GM12864 (cell line): ENCODE measurements around the gene MMP25.
A peak's percentile ranks its signal among the peaks of the same experiment; 100 is the strongest.

Experiments
- DNase-seq: peaks from one replicate; pipeline ENCODE4 v3.0.0-alpha.2; 2011; ENCODE audit warnings: low read depth
- H3K4me3 ChIP-seq: 2 replicates; pipeline ENCODE4 v1.5.1; 2011; ENCODE audit warnings: mild to moderate bottlenecking, low read depth, low read length, control low read depth
- TF ChIP-seq, protein P1 (sequence below): IDR thresholded peaks from 2 replicates; pipeline ENCODE4 v1.5.1; 2011; ENCODE audit warnings: low read depth, mild to moderate bottlenecking, moderate library complexity, low read length, control low read depth, inconsistent platforms; ENCODE audit errors: missing control alignments

The MMP25 gene

DNA sequence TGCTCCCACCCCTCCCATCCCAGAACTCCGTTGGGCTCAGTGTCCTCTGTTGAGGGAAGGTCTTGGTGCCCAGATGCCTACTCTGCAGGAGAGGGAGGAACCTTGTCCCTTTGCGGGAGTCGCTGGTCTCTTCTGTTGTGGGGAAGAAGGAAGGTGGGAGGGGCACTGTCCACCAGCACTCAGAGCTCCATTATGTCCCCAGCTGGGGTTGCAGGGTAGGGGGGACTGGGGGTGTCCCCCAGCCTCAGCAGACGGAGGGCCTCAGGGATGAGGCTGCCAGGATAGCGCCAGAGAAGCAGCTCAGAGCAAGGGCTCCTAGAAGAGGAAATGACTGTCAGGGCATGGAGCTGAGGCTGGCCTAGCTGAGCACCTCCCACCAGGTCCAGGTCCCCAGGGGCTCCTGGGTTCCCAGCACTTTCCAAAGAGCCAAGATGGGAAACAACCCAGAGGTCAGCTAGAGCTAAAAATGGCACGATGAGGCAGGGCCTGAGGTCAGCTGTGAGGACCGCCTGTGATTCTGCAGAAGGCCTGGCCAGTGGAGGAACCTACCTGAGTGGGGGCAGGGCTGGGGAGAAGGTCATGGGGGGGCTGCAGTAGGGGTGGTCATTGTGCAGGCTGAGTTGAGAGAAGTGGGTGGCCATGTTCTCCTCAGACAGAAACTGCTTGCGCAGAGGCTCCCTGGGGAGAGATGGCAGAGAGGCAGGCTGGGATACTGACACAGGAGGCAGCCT lies 23.5 kb upstream of the MMP25 start:
- peak overlapping the region; percentile 69 for H3K4me3 ChIP-seq
- TF ChIP-seq, protein P1, sequence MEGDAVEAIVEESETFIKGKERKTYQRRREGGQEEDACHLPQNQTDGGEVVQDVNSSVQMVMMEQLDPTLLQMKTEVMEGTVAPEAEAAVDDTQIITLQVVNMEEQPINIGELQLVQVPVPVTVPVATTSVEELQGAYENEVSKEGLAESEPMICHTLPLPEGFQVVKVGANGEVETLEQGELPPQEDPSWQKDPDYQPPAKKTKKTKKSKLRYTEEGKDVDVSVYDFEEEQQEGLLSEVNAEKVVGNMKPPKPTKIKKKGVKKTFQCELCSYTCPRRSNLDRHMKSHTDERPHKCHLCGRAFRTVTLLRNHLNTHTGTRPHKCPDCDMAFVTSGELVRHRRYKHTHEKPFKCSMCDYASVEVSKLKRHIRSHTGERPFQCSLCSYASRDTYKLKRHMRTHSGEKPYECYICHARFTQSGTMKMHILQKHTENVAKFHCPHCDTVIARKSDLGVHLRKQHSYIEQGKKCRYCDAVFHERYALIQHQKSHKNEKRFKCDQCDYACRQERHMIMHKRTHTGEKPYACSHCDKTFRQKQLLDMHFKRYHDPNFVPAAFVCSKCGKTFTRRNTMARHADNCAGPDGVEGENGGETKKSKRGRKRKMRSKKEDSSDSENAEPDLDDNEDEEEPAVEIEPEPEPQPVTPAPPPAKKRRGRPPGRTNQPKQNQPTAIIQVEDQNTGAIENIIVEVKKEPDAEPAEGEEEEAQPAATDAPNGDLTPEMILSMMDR = no peak
- no peak for DNase-seq

DNA sequence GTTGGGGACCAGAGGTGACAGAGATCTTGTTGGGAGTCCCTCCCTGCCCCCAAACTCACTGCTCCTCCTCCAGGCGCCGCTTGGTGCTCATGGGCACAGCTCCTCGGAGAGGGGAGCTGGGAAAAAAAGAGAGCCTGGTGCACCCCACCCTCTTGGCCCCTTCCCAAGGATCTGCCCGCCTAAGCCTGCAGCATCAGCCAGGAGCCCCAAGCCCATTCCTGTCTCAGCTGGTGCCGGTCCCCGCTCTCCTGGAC lies 23.0 kb upstream of the MMP25 start:
- H3K4me3 ChIP-seq = peak overlapping the region; percentile 69
- TF ChIP-seq, protein P1 = no peak
- no peak for DNase-seq

DNA sequence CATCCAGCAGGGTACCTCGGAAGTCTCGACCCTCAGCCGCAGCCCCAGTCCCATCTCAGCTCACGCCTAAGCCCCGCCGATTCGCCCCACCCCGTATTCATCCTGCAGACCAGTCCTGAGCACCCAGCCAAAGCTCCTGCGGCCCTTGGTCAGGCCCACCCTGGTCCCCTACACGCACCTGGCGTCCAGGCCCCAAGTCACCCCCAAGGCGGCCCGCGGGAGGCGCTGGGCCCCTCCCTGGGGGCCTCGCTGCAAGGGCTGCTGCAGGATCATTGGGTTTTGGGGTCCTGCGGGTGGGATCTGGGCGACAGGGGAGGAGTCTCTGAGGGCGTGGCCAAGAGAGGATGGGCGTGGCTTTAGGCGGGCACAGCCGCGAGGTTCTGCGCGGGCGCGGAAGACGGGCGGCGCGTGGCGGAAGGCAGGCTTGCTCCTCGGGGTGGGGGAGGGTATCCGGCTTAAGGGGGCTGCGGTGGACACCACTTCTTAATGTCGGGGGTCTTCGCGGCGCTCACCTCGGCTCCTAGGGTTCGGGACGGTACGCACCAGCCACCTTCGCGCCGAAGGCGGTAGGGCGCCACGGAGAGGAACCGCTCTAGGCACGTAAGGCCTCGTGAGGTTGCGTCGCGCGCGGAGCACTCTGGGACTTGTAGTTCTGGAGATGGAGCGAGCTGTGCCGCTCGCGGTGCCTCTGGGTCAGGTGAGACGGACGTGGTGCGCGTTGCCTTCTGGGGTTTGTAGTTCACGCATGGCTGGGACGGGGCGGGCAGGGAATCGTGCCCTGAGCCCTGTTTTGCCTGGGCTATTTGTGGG lies 22.5 kb upstream of the MMP25 start, which contains the start of the genes HCFC1R1 and THOC6:
HCFC1R1 (minus strand) TSS at position 274 of the 810 bp plus-strand sequence; CDS start at position 273, 1 bp downstream.
THOC6 (plus strand) TSS at position 367 of the 810 bp plus-strand sequence; CDS start at position 659, 292 bp downstream.
- TF ChIP-seq, protein P1 = no peak
- peak; percentile 98 for DNase-seq
- peak within 1 kb of the TSS; percentile 69 for H3K4me3 ChIP-seq

DNA sequence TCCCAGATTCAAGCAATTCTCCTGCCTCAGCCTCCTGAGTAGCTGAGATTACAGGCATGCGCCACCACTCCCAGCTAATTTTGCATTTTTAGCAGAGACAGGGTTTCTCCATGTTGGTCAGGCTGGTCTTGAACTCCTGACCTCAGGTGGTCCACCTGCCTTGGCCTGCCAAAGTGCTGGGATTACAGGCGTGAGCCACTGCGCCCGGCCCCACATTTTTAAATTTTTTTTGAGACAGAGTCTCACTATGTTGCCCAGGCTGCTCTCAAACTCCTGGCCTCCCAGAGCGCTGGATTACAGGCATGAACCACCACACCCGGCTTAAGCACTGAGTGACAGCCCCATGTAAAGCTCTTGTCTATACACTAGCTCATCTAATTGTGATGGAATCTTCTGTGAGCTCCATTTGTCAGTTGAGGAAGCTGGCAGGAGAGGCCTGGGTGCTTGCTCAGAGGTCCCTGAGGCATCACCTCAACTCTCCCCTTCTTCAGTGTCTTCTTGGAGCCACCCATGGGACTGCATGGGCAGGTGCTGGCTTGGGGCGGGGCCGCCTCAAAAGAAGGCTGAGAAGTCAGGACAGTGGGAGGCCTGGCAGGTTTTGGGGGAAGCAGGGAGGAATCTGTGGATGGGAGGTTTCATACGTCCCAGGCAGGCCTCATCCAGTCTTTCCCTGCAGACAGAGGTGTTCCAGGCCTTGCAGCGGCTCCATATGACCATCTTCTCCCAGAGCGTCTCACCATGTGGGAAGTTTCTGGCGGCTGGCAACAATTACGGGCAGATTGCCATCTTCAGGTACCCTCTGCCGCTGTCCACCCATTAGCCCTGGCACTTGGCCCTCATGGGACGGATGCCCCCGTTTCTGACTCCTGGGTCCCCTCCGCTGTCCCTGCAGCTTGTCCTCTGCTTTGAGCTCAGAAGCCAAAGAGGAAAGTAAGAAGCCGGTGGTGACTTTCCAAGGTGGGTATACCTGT lies 21.0 kb upstream of the MMP25 start:
- no peak overlapping the region for H3K4me3 ChIP-seq
- DNase-seq = no peak
- TF ChIP-seq, protein P1 = no peak

DNA sequence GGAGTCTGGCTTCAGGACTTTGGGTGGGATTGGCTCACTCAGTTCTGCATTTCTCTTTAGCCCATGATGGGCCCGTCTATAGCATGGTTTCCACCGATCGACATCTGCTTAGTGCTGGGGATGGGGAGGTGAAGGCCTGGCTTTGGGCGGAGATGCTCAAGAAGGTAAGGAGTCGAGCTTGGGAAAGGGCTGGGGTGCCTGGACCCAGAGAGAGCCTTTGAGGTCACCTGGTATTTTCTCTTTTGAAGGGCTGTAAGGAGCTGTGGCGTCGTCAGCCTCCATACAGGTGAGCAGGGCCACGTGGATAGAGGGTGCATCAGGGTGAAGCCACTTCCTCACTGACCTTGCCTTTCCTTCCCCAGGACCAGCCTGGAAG lies 20.4 kb upstream of the MMP25 start:
- DNase-seq = no peak
- TF ChIP-seq, protein P1 = no peak

DNA sequence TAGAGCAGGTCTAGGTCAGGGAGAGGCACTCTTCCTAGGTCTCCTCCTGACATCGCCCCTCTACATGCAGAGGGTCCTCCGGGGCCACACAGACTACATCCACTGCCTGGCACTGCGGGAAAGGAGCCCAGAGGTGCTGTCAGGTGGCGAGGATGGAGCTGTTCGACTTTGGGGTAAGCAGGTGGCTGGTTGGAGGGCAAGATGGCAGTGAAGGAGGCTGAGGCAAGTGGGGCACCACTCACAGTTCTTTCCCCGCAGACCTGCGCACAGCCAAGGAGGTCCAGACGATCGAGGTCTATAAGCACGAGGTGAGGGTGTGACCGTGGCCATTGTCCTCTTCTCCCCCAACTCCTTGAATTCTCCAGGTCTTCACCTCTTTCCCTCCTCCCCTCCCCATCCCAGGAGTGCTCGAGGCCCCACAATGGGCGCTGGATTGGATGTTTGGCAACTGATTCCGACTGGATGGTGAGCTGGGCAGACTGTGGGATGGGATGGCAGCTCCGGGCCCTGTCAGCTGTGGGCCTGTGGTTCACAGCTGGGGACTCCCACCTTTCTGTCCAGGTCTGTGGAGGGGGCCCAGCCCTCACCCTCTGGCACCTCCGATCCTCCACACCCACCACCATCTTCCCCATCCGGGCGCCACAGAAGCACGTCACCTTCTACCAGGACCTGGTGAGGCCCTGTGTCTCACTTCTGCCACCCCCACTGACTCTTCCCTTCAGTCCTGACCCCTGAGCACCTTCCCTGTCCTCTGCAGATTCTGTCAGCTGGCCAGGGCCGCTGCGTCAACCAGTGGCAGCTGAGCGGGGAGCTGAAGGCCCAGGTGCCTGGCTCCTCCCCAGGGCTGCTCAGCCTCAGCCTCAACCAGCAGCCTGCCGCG lies 19.5 kb upstream of the MMP25 start:
- no peak overlapping the region for H3K4me3 ChIP-seq
- DNase-seq = no peak
- TF ChIP-seq, protein P1 = no peak

More for the DNA sequence above, 20.4 kb upstream of the MMP25 start:
- H3K4me3 ChIP-seq = no peak overlapping the region
